GM21737 (cell line): Measurements from ENCODE around the gene PTPRN2.
"Not testable (repeated sequence)": the region's sequence is repeated elsewhere in the genome, so short reads cannot be mapped to it uniquely, and the experiment has no call there.

Source experiments
- ATAC-seq: cut with Tn5 transposase; IDR thresholded peaks from one replicate; pipeline ENCODE4 v1.9.1; 2021; ENCODE audit warnings: mild to moderate bottlenecking, moderate library complexity; ENCODE audit not compliant: unreplicated experiment

The PTPRN2 gene

DNA sequence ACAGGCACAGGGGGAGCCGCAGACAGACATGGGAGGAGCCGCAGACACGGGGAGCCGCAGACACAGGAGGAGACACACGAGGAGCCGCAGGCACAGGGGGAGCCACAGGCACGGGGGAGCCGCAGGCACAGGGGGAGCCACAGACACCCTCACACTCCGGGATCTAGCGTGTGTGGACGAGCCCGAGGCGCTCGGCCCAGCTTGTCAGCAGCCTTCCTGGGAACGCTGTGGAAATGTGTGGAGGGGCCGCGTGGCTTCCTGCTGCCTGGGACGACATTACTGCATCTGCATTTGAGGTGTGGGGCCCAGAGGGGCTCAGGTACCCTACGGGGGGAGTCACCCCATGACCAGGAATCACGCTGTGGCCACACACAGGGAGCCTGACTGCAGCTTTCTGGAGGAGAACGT lies 313.2 kb downstream of the PTPRN2 start:
- ATAC-seq, result no peak

DNA sequence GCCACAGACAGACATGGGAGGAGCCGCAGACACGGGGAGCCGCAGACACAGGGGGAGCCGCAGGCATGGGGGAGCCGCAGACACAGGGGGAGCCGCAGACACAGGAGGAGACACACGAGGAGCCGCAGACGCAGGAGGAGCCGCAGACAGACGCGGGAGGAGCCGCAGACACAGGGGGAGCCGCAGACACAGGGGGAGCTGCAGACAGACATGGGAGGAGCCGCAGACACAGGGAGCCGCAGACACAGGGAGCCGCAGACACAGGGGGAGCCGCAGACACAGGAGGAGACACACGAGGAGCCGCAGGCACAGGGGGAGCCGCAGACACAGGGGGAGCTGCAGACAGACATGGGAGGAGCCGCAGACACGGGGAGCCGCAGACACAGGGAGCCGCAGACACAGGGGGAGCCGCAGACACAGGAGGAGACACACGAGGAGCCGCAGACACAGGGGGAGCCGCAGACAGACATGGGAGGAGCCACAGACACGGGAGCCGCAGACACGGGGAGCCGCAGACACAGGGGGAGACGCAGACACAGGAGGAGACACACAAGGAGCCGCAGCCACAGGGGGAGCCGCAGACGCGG lies 313.8 kb downstream of the PTPRN2 start:
- ATAC-seq, result not testable (repeated sequence)

DNA sequence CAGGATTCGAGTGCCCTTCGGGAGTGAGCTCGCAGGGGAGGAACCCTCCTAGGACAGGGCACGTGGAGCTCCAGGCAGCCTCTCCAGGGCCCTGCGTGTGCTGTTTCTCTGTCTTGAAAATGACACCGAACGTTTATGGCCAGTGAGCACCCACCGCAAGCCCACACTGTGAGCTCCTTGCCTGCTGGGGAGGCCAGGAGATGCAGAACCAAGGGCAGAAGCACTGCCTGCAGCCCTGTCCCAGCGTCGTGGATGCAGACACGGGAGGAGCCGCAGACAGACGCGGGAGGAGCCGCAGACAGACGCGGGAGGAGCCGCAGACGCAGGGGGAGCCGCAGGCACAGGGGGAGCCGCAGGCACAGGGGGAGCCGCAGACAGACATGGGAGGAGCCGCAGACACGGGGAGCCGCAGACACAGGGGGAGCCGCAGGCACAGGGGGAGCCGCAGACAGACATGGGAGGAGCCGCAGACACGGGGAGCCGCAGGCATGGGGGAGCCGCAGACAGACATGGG lies 314.4 kb downstream of the PTPRN2 start:
- no peak for ATAC-seq

DNA sequence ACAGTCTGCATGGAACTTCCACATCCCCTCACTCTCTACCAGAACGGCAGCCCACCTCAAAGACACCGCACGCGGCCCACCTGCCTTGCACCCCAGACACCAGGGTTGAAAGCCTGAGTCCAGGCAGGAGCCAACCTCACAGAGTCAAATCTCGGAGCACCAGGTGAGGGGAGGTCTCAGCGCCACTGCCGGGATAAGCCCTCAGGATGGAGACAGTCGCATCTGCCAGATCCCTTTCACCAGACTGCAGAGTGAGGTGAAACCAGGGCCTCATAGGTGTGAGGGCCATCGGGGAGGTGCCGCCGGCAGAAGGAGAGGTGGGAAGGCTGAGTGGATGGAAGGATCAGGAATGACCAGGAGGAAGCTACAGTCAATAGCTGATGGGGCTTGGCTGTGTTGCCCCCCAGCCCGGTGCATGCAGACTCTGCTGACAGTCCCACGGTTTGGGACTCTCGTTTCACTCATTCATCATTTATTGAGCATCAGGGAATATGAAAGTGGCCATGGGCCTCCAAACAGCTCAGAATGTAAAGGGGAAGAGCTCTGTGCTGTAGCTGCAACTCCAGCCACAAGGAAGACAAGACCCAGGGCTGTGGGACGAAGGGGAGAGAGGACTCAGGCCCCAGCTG lies 315.0 kb downstream of the PTPRN2 start:
- ATAC-seq, result no peak

- no peak for ATAC-seq
Measured at GRCh38 chr7:158272091-158272490, 315.5 kb downstream of the PTPRN2 start.

DNA sequence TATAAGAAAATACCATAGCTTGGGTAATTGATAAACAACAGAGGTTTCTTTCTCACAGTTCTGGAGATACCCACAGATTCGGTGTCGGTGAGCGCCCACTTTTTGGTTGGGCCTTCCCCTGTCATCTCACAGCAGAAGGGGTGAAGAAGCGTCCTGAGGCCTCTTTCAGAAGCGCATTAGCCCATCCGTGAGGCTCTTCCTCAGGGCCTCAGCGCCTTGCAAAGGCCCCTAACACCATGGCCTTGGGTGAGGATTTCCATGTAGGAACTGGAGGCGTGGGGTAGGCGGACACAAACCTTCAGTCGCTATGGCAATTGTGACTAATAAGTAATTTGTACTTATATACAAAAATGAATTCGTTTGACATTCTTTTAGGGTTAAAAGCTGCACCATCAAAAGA lies 316.0 kb downstream of the PTPRN2 start:
- ATAC-seq, result no peak

GRCh38 chr7:158270856-158271413 lies 316.7 kb downstream of the PTPRN2 start:
- ATAC-seq, result no peak

GRCh38 chr7:158270106-158270775 lies 317.4 kb downstream of the PTPRN2 start:
- no peak for ATAC-seq

- ATAC-seq, result no peak
Measured at GRCh38 chr7:158268816-158269535, 318.6 kb downstream of the PTPRN2 start.

DNA sequence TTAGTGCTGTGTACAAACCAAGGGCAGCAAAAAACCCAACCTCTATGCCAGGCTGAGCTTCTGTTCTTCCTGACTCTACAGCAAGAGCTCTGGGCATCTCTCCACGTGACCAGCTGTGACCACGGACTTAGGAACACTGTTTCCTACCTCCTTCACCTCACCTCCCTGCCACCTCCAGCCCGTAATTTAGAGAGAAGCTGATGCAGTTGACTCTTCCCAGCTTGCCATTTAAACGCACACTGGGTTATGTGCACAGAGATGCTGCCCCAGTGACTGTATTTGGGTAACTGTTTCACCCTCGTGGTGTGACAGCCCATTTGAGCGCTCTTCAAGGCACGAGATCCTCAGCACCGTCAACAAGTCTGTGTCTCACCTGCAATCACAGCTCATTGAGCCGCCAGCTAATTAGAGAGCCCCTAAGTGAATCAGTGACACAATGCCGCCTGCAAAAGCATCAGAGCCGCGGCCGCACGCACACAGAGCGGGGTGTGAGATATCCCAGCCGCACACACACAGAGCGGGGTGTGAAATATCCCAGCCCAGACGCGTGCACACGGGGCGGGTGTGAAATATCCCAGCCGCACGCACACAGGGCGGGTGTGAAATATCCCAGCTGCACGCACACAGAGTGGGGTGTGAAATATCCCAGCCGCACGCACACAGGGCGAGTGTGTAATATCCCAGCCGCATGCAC lies 319.7 kb downstream of the PTPRN2 start:
- no peak for ATAC-seq

GRCh38 chr7:158266817-158267741 lies 320.5 kb downstream of the PTPRN2 start:
- ATAC-seq, result no peak

DNA sequence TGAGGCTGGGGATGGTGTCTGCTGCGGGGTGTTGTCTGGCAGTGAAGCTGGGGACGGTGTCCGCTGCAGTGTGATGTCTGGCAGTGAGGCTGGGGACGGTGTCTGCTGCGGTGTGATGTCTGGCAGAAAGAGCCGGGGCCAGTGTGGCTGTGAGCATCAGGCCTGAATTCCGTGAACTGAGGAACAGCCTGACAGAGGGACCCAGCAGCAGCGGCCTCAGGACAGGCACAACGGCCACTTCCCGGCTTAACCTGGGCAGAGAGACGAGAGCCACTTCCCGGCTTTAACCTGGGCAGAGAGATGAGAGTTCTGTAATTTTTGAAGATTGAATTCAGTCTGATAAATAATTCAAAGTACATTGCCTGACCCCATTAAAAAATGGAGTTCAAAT lies 321.2 kb downstream of the PTPRN2 start:
- ATAC-seq, result no peak

DNA sequence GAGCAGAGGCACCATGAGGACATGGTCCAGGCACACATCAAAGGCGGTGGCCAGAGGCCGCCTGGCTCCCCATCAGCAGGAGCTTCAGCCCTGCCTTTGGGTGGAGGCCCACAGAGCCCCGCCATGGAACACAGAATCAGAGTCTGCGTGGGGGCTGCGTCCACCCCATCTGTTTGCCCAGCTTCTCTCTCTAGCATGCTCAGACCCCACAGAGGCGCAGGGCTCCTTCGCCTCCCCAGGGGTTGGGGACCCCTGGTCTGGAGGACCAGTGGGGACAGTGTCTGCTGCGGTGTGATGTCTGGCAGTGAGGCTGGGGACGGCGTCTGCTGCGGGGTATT lies 321.9 kb downstream of the PTPRN2 start:
- ATAC-seq, result no peak

DNA sequence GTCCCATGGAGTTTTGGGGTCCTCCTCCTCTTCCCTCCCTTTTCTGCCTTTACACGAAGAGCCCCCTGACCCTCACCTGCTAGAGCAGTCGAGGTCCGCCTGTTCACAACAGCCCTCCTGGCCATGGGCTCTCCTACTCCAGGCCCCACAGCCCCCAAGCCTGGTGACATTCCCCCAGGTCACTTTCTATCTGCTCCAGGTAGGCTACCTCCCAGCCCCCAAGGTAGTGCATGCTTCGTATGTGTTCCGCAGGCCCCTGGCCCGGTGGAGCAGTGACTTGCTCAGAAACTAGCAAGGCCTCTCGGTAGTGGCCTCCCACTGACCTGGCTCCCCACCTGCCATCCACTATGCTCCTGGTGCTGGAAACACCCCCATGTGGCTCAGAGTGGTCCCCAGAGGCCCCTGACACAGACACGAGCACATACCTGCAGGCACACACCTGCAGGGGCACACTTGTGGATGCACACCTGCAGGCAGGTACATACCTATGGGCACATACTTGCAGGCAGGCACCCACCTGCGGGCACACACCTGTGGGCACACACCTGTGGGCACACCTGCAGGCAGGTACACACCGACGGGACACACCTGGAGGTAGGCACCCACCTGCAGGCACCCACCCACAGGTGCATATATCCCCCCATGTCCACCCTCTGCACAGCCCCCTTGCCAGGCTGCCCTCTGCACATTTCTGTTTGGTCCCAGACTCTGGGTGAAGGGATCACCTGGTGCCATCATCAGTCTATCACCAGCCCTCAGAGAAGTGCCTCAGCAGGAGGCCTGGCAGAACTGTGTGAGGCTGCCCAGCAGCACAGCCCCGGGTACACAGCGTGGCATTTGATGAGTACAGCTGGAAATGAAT lies 322.5 kb downstream of the PTPRN2 start:
- no peak for ATAC-seq

DNA sequence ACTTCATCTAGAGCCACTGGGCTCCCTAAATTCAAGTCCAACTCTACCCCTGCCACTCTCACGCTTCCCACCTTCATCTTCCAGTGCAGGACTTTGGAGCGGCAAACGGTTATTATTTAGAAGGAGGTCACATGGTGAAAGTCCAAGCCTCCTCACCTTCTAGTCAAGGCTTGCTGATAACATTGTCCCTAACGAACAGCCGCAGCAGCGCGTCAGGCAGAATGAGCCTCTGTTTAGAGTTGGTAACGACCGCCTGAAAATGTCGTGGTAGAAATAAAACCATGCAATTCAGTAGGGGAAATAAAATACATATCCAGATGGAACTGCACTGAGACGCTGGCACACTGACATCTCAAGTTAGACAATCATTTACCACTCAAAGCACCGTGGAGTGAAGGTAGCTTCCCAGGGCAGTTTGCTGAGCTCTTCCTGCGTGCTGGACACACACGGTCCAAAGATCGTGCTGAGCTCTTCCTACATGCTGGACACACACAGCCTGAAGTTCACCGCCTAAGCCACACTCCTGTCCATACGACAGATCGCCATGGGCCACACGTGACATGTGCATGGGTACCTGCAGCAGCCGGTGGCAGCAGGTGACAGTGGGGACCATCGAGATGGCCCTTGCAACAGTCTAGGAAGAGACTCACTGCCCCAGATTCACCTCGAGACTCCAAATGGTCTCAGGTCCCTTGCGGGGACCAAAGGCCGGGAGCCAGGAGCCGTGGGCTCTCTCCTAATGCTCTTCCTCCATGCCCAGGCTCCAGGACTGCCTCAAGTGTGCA lies 323.5 kb downstream of the PTPRN2 start:
- no peak for ATAC-seq

GRCh38 chr7:158263110-158263963 lies 324.3 kb downstream of the PTPRN2 start:
- no peak for ATAC-seq
